B cell (primary cell): ENCODE data around the gene IKZF3. TPM values are rescaled to one million over a fixed set of nuclear protein-coding genes. Genes with fewer than 3 reads are reported as not detected.
"Not testable (repeated sequence)": the region's sequence is repeated elsewhere in the genome, so short reads cannot be mapped to it uniquely, and the experiment has no call there.

Source experiments
- ATAC-seq: fragments of 200-7000 bp; cut with Tn5 transposase; one replicate; pipeline ENCODE4 v1.10.0; 2021; ENCODE audit warnings: low read depth, mild to moderate bottlenecking, moderate number of reproducible peaks, moderate library complexity
- CTCF ChIA-PET: fragments of 350-600 bp; sonication (Branson Sonifier 250); formaldehyde crosslinking; loops from one replicate; lab custom pipeline; 2021; ENCODE audit warnings: antibody characterized with exemption, inconsistent platforms; lab: Charles Lee
- POLR2A ChIA-PET: fragments of 350-600 bp; sonication (Branson Sonifier 250); formaldehyde crosslinking; loops from one replicate; lab custom pipeline; 2021; ENCODE audit warnings: antibody characterized with exemption; lab: Charles Lee
- DNase-seq: peaks from one replicate; pipeline ENCODE4 v3.0.0; 2013
- H2AFZ ChIP-seq: 2 replicates; pipeline ENCODE4 v1.6.1; 2012; ENCODE audit warnings: mild to moderate bottlenecking, low read depth, low read length; ENCODE audit not compliant: insufficient read depth, poor library complexity, severe bottlenecking
- H3K27ac ChIP-seq, 2 donors: 1 replicate in 1 of 2; 2 replicates in 1 of 2; pipeline ENCODE4 v1.5.1; 2012 to 2013; ENCODE audit warnings: low read length in 2 of 2, mild to moderate bottlenecking in 2 of 2, moderate library complexity in 1 of 2
- H3K27me3 ChIP-seq, 4 experiments: fragments of 200-600 bp in 1 of 4; sonication (generic) in 1 of 4; replicated peaks in 1 of 4; 1 replicate in 2 of 4; 2 replicates in 2 of 4; pipeline versions ENCODE4 v1.6.1 to v1.7.0; 2013 to 2016; ENCODE audit warnings: low read length in 3 of 4, mild to moderate bottlenecking in 2 of 4, mixed read lengths in 1 of 4, moderate library complexity in 1 of 4; ENCODE audit not compliant: insufficient read depth in 4 of 4, control insufficient read depth in 3 of 4; ENCODE audit errors: control extremely low read depth in 1 of 4
- H3K36me3 ChIP-seq, 2 experiments: replicated peaks in 1 of 2; 1 replicate in 1 of 2; 2 replicates in 1 of 2; pipeline versions ENCODE4 v1.6.1 to v1.7.1; 2013; ENCODE audit warnings: low read length in 1 of 2; ENCODE audit not compliant: insufficient read depth in 2 of 2, control insufficient read depth in 1 of 2; ENCODE audit errors: control extremely low read depth in 1 of 2, extremely low read depth in 1 of 2
- H3K4me1 ChIP-seq, 2 donors: fragments of 200-600 bp in 1 of 2; sonication (generic) in 1 of 2; 1 replicate in 1 of 2; 2 replicates in 1 of 2; pipeline versions ENCODE4 v1.5.1 to v1.6.1; 2013 to 2017; ENCODE audit warnings: low read length in 2 of 2; ENCODE audit not compliant: control insufficient read depth in 2 of 2, insufficient read depth in 2 of 2
- H3K4me2 ChIP-seq: replicated peaks from 2 replicates; pipeline ENCODE3; 2012; ENCODE audit warnings: mild to moderate bottlenecking, low read depth, low read length; ENCODE audit not compliant: poor library complexity, severe bottlenecking
- H3K4me3 ChIP-seq, 5 experiments: fragments of 200-600 bp in 1 of 5; sonication (generic) in 1 of 5; 1 replicate in 3 of 5; 2 replicates in 2 of 5; pipeline versions ENCODE4 v1.5.1 to v1.7.0; 2011 to 2016; ENCODE audit warnings: low read length in 4 of 5, mild to moderate bottlenecking in 4 of 5, low read depth in 2 of 5, control low read depth in 1 of 5, moderate library complexity in 1 of 5; ENCODE audit not compliant: insufficient read depth in 1 of 5; ENCODE audit errors: control extremely low read depth in 1 of 5, extremely low read depth in 1 of 5
- H3K79me2 ChIP-seq: fragments of 200-600 bp; sonication (generic); one replicate; pipeline ENCODE4 v1.6.0; 2016; ENCODE audit warnings: low read length; ENCODE audit not compliant: control insufficient read depth, insufficient read depth
- H3K9ac ChIP-seq: fragments of 200-600 bp; sonication (generic); 2 replicates; pipeline ENCODE4 v1.6.1; 2017; ENCODE audit warnings: mild to moderate bottlenecking, low read length, moderate library complexity
- H3K9me3 ChIP-seq, 3 donors: one replicate each; pipeline versions ENCODE4 v1.6.1 to v1.7.1; 2013; ENCODE audit warnings: low read length in 2 of 3; ENCODE audit not compliant: control insufficient read depth in 2 of 3, insufficient read depth in 1 of 3; ENCODE audit errors: control extremely low read depth in 1 of 3
- H4K20me1 ChIP-seq: 2 replicates; pipeline ENCODE4 v1.6.0; 2012; ENCODE audit warnings: mild to moderate bottlenecking, low read length; ENCODE audit not compliant: insufficient read depth, control insufficient read depth, poor library complexity, severe bottlenecking
- H3K27ac Mint-ChIP-seq: one replicate; pipeline ENCODE4 v1.8.0; 2021; ENCODE audit warnings: mixed read lengths
- H3K27me3 Mint-ChIP-seq: one replicate; pipeline ENCODE4 v1.8.0; 2021; ENCODE audit warnings: mixed read lengths
- H3K4me1 Mint-ChIP-seq: one replicate; pipeline ENCODE4 v1.8.0; 2021; ENCODE audit warnings: mixed read lengths
- H3K4me3 Mint-ChIP-seq: one replicate; pipeline ENCODE4 v1.8.0; 2021; ENCODE audit warnings: mixed read lengths
- H3K9me3 Mint-ChIP-seq: one replicate; pipeline ENCODE4 v1.8.0; 2022; ENCODE audit warnings: mixed read lengths; ENCODE audit not compliant: insufficient read depth
- EZH2 ChIP-seq: IDR thresholded peaks from 2 replicates; pipeline ENCODE4 v1.6.1; 2012; ENCODE audit warnings: borderline replicate concordance, low read depth, mild to moderate bottlenecking, moderate library complexity, low read length; ENCODE audit not compliant: insufficient read depth, poor library complexity, severe bottlenecking
- WGBS: methylation state at CpG from one replicate; pipeline ENCODE4 v1.1.5; 2013; ENCODE audit warnings: missing lambda C conversion rate; ENCODE audit not compliant: insufficient coverage; 5-methylcytosine and 5-hydroxymethylcytosine counted together
- intact Hi-C: fragments of 100-400 bp; cut with micrococcal nuclease; formaldehyde crosslinking; loops from one replicate; pipeline ENCODE4 v1.10.0; 2022
- polyA plus RNA-seq: library from polyadenylated mRNA; depleted of rRNA; stranded (reverse); fragments of >200 nt; gene quantifications from 2 replicates; pipeline ENCODE4 v1.2.3, GENCODE V29; 2012
- total RNA-seq, 2 donors: library from RNA; stranded (reverse); fragments of 120-200 nt in 1 of 2; gene quantifications; 1 replicate in 1 of 2; 2 replicates in 1 of 2; pipeline versions ENCODE4 v1.2.3 to v1.2.4, GENCODE V29; 2013 to 2022
- TF ChIP-seq, protein P1 (sequence below): fragments of 200-600 bp; IDR thresholded peaks from one replicate; pipeline ENCODE4 v1.8.0; 2022; ENCODE audit warnings: antibody characterized with exemption, mild to moderate bottlenecking

IKZF3 gene
- total and polyA plus RNA-seq, 2 donors (not counting 1 experiment from before 2014, with no cell fraction given) = 63.0 to 178 TPM

DNA sequence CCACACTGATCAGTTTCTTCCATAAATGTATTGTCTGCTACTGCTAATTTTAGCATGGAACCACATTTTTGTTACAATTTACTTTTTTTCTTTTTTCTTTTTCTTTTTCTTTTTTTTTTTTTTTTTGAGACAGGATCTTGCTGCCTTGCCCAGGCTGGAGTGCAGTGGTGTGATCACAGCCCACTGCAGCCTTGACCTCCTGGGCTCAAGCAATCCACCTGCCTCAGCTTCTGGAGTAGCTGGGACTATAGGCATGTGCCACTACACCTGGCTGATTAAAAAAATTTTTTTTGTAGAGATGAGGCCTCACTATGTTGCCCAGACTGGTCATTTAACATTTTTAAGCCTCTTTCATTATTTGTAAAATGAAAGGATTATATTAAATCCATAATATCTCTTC is 23.0 kb upstream of the IKZF3 start:
- POLR2A ChIA-PET = interaction anchor here (0.7 kb wide), 1 partner anchor 267 kb away, joined by 5 read pairs; no protein-coding TSS in a partner anchor
- no peaks in the 10 kb centered on the region for H3K9me3 Mint-ChIP-seq

DNA sequence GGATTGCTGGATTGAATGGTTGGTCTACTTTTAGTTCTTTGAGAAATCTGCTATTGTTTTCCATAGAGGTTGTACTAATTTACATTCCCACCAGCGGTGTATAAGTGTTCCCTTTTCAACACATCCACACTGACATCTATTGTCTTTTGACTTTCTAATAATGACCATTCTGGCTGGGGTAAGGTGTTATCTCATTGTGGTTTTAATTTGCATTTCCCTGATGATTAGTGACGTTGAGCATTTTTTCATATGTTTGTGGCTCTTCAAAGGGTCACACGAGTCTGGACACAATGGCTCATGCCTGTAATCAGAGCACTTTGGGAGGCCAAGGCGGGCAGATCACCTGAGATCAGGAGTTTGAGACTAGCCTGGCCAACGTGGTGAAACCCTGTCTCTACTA is 22.0 kb upstream of the IKZF3 start:
- H3K79me2 ChIP-seq, H3K27me3 ChIP-seq, DNase-seq, H3K27ac Mint-ChIP-seq, H3K9me3 ChIP-seq, H3K36me3 ChIP-seq, H3K4me3 Mint-ChIP-seq, H3K9ac ChIP-seq, H3K4me2 ChIP-seq, H3K4me1 Mint-ChIP-seq, H3K27ac ChIP-seq, H3K4me3 ChIP-seq, H3K27me3 Mint-ChIP-seq, ATAC-seq, H2AFZ ChIP-seq, H3K4me1 ChIP-seq, H4K20me1 ChIP-seq, intact Hi-C loops, POLR2A ChIA-PET, H3K9me3 Mint-ChIP-seq: not testable (repeated sequence)
- WGBS = no CpG with 5 or more reads among the region's 5 CpGs
- CTCF ChIA-PET = interaction anchor here (1.4 kb wide), 1 partner anchor 14 kb away, joined by 3 read pairs; no protein-coding TSS in a partner anchor

More for the DNA sequence above, 23.0 kb upstream of the IKZF3 start:
- Histone ChIP-seq H3K9ac (no peak overlapping the region), H3K27me3 (no peaks in the 10 kb centered on the region), H3K4me2 (no peak overlapping the region), H3K36me3 (no peaks in the 10 kb centered on the region), H4K20me1 (no peaks in the 10 kb centered on the region), H3K27ac (no peak overlapping the region), H3K4me1 (peaks cover 4 to 8% of the 10 kb centered on the region in 2 donors), H3K4me3 (no peak overlapping the region), H3K79me2 (no peaks in the 10 kb centered on the region), H3K9me3 (no peaks in the 10 kb centered on the region), H2AFZ (no peak overlapping the region)
- ATAC-seq = no peak
- Mint-ChIP-seq H3K4me3 (no peak overlapping the region), H3K27me3 (no peaks in the 10 kb centered on the region), H3K27ac (no peak overlapping the region), H3K4me1 (peaks cover 4% of the 10 kb centered on the region)
- no peak for TF ChIP-seq EZH2
- TF ChIP-seq, protein P1, sequence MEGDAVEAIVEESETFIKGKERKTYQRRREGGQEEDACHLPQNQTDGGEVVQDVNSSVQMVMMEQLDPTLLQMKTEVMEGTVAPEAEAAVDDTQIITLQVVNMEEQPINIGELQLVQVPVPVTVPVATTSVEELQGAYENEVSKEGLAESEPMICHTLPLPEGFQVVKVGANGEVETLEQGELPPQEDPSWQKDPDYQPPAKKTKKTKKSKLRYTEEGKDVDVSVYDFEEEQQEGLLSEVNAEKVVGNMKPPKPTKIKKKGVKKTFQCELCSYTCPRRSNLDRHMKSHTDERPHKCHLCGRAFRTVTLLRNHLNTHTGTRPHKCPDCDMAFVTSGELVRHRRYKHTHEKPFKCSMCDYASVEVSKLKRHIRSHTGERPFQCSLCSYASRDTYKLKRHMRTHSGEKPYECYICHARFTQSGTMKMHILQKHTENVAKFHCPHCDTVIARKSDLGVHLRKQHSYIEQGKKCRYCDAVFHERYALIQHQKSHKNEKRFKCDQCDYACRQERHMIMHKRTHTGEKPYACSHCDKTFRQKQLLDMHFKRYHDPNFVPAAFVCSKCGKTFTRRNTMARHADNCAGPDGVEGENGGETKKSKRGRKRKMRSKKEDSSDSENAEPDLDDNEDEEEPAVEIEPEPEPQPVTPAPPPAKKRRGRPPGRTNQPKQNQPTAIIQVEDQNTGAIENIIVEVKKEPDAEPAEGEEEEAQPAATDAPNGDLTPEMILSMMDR = no peak
- intact Hi-C loops = no loop called here
- no peak for DNase-seq
- CTCF ChIA-PET = no interaction called here
